OCI-LY1 (cell line): Measurements from ENCODE around the gene EML6.

Experiments used
- H2AFZ ChIP-seq: fragments of 200-600 bp; sonication (generic), shearing (Covaris generic); 2 replicates; pipeline ENCODE4 v1.6.0; 2014; ENCODE audit warnings: antibody characterized with exemption, mild to moderate bottlenecking, low read length
- H3F3A ChIP-seq: fragments of 200-600 bp; sonication (generic), shearing (Covaris generic); 2 replicates; pipeline ENCODE4 v1.6.0; 2014; ENCODE audit warnings: mild to moderate bottlenecking, antibody characterized with exemption, low read length, moderate library complexity; ENCODE audit not compliant: insufficient read depth
- H3K27ac ChIP-seq: fragments of 200-600 bp; sonication (generic); 2 replicates; pipeline ENCODE4 v1.5.1; 2014; ENCODE audit warnings: low read length, mixed run types, mild to moderate bottlenecking, low read depth; ENCODE audit not compliant: poor library complexity, severe bottlenecking
- H3K27me3 ChIP-seq: fragments of 200-600 bp; sonication (generic); 2 replicates; pipeline ENCODE4 v1.6.0; 2014; ENCODE audit warnings: antibody characterized with exemption, mild to moderate bottlenecking, low read length, moderate library complexity; ENCODE audit not compliant: insufficient read depth
- H3K36me3 ChIP-seq: fragments of 200-600 bp; sonication (generic); 2 replicates; pipeline ENCODE4 v1.6.1; 2014; ENCODE audit warnings: mild to moderate bottlenecking, antibody characterized with exemption, low read length, moderate library complexity, mixed read lengths; ENCODE audit not compliant: insufficient read depth
- H3K4me1 ChIP-seq: fragments of 200-600 bp; sonication (generic); 2 replicates; pipeline ENCODE4 v1.5.1; 2014; ENCODE audit warnings: mild to moderate bottlenecking, low read length, moderate library complexity; ENCODE audit not compliant: insufficient read depth, severe bottlenecking
- H3K4me2 ChIP-seq: fragments of 200-600 bp; sonication (generic), shearing (Covaris generic); 2 replicates; pipeline ENCODE4 v1.6.1; 2014; ENCODE audit warnings: low read length
- H3K4me3 ChIP-seq: fragments of 200-600 bp; sonication (generic); 2 replicates; pipeline ENCODE4 v1.5.1; 2014; ENCODE audit warnings: low read length, low read depth, mild to moderate bottlenecking, mixed read lengths; ENCODE audit not compliant: poor library complexity, severe bottlenecking
- H3K79me2 ChIP-seq: fragments of 200-600 bp; shearing (Covaris generic); 2 replicates; pipeline ENCODE4 v1.6.1; 2016; ENCODE audit warnings: mixed run types, low read length, mixed read lengths; ENCODE audit not compliant: insufficient read depth
- H3K9ac ChIP-seq: fragments of 200-600 bp; sonication (generic), shearing (Covaris generic); 2 replicates; pipeline ENCODE4 v1.6.1; 2014; ENCODE audit warnings: mild to moderate bottlenecking, low read length, mixed read lengths
- H3K9me2 ChIP-seq: fragments of 200-600 bp; sonication (generic), shearing (Covaris generic); 2 replicates; pipeline ENCODE4 v1.6.1; 2014; ENCODE audit warnings: low read depth, mild to moderate bottlenecking, low read length, mixed read lengths
- H3K9me3 ChIP-seq: fragments of 200-600 bp; shearing (Covaris generic); 2 replicates; pipeline ENCODE4 v1.6.1; 2014; ENCODE audit warnings: low read length, mixed read lengths
- H4K20me1 ChIP-seq: fragments of 200-600 bp; sonication (generic), shearing (Covaris generic); 2 replicates; pipeline ENCODE4 v1.6.0; 2016; ENCODE audit warnings: mild to moderate bottlenecking, low read length; ENCODE audit not compliant: insufficient read depth
- EZH2 ChIP-seq: fragments of 200-600 bp; sonication (generic), shearing (Covaris generic); IDR thresholded peaks from 2 replicates; pipeline ENCODE4 v1.8.0; 2017; ENCODE audit warnings: borderline replicate concordance, mixed run types, mild to moderate bottlenecking, antibody characterized with exemption, low read length, moderate library complexity, mixed read lengths
- TF ChIP-seq, protein P1 (sequence below): fragments of 200-600 bp; sonication (generic), shearing (Covaris generic); IDR thresholded peaks from 2 replicates; pipeline ENCODE4 v1.5.1; 2017; ENCODE audit warnings: mild to moderate bottlenecking, antibody characterized with exemption, low read length, moderate library complexity, mixed read lengths

EML6 gene

GRCh38 chr2:54967759-54968365, 244.4 kb downstream of the EML6 start:
- Histone ChIP-seq H4K20me1 (no peaks in the 10 kb centered on the region), H3K4me3 (no peak overlapping the region), H3K36me3 (peaks cover 98% of the 10 kb centered on the region), H3K79me2 (no peaks in the 10 kb centered on the region), H3K9me3 (no peaks in the 10 kb centered on the region), H3K27me3 (no peaks in the 10 kb centered on the region), H3K4me2 (no peak overlapping the region), H2AFZ (no peak overlapping the region), H3K9me2 (no peaks in the 10 kb centered on the region), H3K4me1 (no peaks in the 10 kb centered on the region), H3K9ac (no peak overlapping the region), H3F3A (peaks cover 7% of the 10 kb centered on the region; the same call in 1 of the 2 replicates), H3K27ac (no peak overlapping the region)
- no peak for TF ChIP-seq EZH2
- TF ChIP-seq, protein P1, sequence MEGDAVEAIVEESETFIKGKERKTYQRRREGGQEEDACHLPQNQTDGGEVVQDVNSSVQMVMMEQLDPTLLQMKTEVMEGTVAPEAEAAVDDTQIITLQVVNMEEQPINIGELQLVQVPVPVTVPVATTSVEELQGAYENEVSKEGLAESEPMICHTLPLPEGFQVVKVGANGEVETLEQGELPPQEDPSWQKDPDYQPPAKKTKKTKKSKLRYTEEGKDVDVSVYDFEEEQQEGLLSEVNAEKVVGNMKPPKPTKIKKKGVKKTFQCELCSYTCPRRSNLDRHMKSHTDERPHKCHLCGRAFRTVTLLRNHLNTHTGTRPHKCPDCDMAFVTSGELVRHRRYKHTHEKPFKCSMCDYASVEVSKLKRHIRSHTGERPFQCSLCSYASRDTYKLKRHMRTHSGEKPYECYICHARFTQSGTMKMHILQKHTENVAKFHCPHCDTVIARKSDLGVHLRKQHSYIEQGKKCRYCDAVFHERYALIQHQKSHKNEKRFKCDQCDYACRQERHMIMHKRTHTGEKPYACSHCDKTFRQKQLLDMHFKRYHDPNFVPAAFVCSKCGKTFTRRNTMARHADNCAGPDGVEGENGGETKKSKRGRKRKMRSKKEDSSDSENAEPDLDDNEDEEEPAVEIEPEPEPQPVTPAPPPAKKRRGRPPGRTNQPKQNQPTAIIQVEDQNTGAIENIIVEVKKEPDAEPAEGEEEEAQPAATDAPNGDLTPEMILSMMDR = no peak

DNA sequence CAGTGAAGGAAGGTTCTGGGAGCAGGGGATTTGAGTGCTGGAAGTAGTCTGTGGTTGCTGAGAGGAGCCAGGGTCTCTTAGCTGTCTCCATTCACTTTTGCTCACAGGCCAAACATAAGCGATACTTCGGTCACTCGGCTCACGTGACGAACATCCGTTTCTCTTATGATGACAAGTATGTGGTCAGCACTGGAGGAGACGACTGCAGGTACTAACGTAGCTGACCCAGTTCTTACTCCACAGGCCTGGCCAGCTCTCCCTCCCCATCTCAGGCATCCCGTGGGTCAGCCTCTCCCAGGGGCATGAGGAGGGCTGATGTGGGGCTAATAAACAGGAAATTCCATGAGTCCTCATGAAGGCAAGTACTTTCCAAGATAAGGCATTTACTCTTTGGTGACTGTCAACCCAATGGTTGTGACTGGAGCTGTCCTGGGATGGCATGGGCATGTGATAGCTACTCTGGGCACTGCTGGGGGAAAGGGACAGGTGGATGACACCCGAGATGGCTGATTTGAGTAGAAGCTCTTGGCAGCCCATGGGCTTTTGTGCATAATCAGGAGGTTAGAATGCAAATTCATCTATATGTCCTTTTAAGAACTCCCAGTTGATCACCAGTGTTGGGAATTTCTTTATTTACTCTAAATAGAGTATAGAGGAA, 245.2 kb downstream of the EML6 start:
- Histone ChIP-seq H3K9me2 (no peaks in the 10 kb centered on the region), H3K79me2 (no peaks in the 10 kb centered on the region), H3F3A (peaks cover 7% of the 10 kb centered on the region; the same call in 1 of the 2 replicates), H3K9ac (no peak overlapping the region), H4K20me1 (no peaks in the 10 kb centered on the region), H3K27ac (no peak overlapping the region), H2AFZ (no peak overlapping the region), H3K4me2 (no peak overlapping the region), H3K4me3 (no peak overlapping the region), H3K9me3 (no peaks in the 10 kb centered on the region), H3K4me1 (no peaks in the 10 kb centered on the region), H3K27me3 (no peaks in the 10 kb centered on the region), H3K36me3 (peaks cover 100% of the 10 kb centered on the region)
- TF ChIP-seq, protein P1 = no peak
- no peak for TF ChIP-seq EZH2

GRCh38 chr2:54969295-54969939, 246.0 kb downstream of the EML6 start:
- Histone ChIP-seq H3K36me3 (peaks cover 97% of the 10 kb centered on the region), H3F3A (peaks cover 7% of the 10 kb centered on the region; the same call in 1 of the 2 replicates), H2AFZ (no peak overlapping the region), H3K79me2 (no peaks in the 10 kb centered on the region), H3K9ac (no peak overlapping the region), H3K9me2 (no peaks in the 10 kb centered on the region), H3K4me2 (no peak overlapping the region), H4K20me1 (no peaks in the 10 kb centered on the region), H3K27me3 (no peaks in the 10 kb centered on the region), H3K27ac (no peak overlapping the region), H3K4me1 (no peaks in the 10 kb centered on the region), H3K9me3 (no peaks in the 10 kb centered on the region), H3K4me3 (no peak overlapping the region)
- no peak for TF ChIP-seq EZH2
- TF ChIP-seq, protein P1 = no peak
